HepG2 (cell line): ENCODE results near the gene STON1. TPM values are rescaled to one million over a fixed set of nuclear protein-coding genes. Genes with fewer than 3 reads are reported as not detected.

Experiments
- ATAC-seq: fragments of 200-7000 bp; cut with Tn5 transposase; 3 replicates; pipeline ENCODE4 v1.9.1; 2020; ENCODE audit warnings: mild to moderate bottlenecking, moderate library complexity
- BruUV-seq: library from RNA; stranded (reverse); fragments of 400-500 nt; replicated peaks from 2 replicates; lab custom pipeline; 2021; lab: Mats Ljungman, UMichigan
- CTCF ChIA-PET: fragments of 300-600 bp; formaldehyde crosslinking; extraction: SDS; loops from one replicate; lab custom pipeline; 2021; ENCODE audit warnings: low total read pairs, inconsistent platforms, low intra/inter-chr PET ratio; lab: Yijun Ruan, JAX
- POLR2A ChIA-PET: fragments of 350-600 bp; sonication (Branson Sonifier 250); formaldehyde crosslinking; loops from one replicate; lab custom pipeline; 2020; ENCODE audit warnings: antibody characterized with exemption, inconsistent platforms; lab: Yijun Ruan, JAX
- DNase-seq: peaks from one replicate; pipeline ENCODE4 v3.0.0-alpha.2; 2015; ENCODE audit warnings: low spot score
- FAIRE-seq: peaks from 3 replicates; lab custom pipeline; 2011; peaks lifted over from hg19 to GRCh38; lab: Jason Lieb, UNC
- H2AFZ ChIP-seq: one replicate; pipeline ENCODE4 v1.6.1; 2011; ENCODE audit warnings: low read length, inconsistent platforms
- H3K27ac ChIP-seq: fragments of 300-600 bp; 3 replicates; pipeline ENCODE4 v1.8.0; 2011; ENCODE audit warnings: mixed run types, mild to moderate bottlenecking, mixed read lengths, low read length, inconsistent platforms; ENCODE audit not compliant: insufficient read depth; ENCODE audit errors: extremely low read length
- H3K27me3 ChIP-seq, 2 experiments: fragments of 200-600 bp in 1 of 2; 2 replicates in 1 of 2; 3 replicates in 1 of 2; pipeline versions ENCODE4 v1.6.0 to v1.8.0; 2011; ENCODE audit warnings: low read length in 2 of 2, mild to moderate bottlenecking in 2 of 2, moderate library complexity in 2 of 2, inconsistent platforms in 1 of 2; ENCODE audit not compliant: insufficient read depth in 2 of 2, control insufficient read depth in 1 of 2
- H3K36me3 ChIP-seq, 2 experiments: fragments of 200-600 bp in 1 of 2; replicated peaks in 1 of 2; 2 replicates in 1 of 2; 3 replicates in 1 of 2; pipeline versions ENCODE4 v1.5.1 to v1.8.0; 2011; ENCODE audit warnings: low read length in 2 of 2, inconsistent platforms in 1 of 2; ENCODE audit not compliant: insufficient read depth in 2 of 2, control insufficient read depth in 1 of 2
- H3K4me1 ChIP-seq: 2 replicates; pipeline ENCODE4 v1.5.1; 2012; ENCODE audit warnings: low read length, inconsistent platforms; ENCODE audit not compliant: insufficient read depth
- H3K4me2 ChIP-seq: 2 replicates; pipeline ENCODE4 v1.6.0; 2011; ENCODE audit warnings: low read depth, low read length, inconsistent platforms
- H3K4me3 ChIP-seq, 3 experiments: fragments of 200-600 bp in 1 of 3; sonication (generic), shearing (Covaris generic) in 1 of 3; replicated peaks in 1 of 3; 2 replicates each; pipeline ENCODE4 v1.5.1; 2011 to 2016; ENCODE audit warnings: low read length in 3 of 3, inconsistent platforms in 2 of 3, low read depth in 2 of 3, mild to moderate bottlenecking in 2 of 3, control low read depth in 1 of 3, mixed read lengths in 1 of 3; ENCODE audit not compliant: insufficient read depth in 1 of 3
- H3K79me2 ChIP-seq: one replicate; pipeline ENCODE4 v1.6.1; 2011; ENCODE audit warnings: low read length, inconsistent platforms; ENCODE audit not compliant: insufficient read depth
- H3K9ac ChIP-seq: 2 replicates; pipeline ENCODE4 v1.6.0; 2011; ENCODE audit warnings: mild to moderate bottlenecking, low read depth, low read length, inconsistent platforms; ENCODE audit not compliant: insufficient read depth
- H3K9me3 ChIP-seq: 2 replicates; pipeline ENCODE4 v1.5.1; 2012; ENCODE audit warnings: mild to moderate bottlenecking, low read length
- H4K20me1 ChIP-seq: 2 replicates; pipeline ENCODE4 v1.6.0; 2011; ENCODE audit warnings: inconsistent platforms, mild to moderate bottlenecking, low read length, moderate library complexity; ENCODE audit not compliant: insufficient read depth
- CC2D1A ChIP-seq: sonication (generic); formaldehyde crosslinking; IDR thresholded peaks from 2 replicates; pipeline ENCODE4 v1.8.1; 2023; ENCODE audit warnings: mild to moderate bottlenecking, missing genetic modification reagents
- DZIP1 ChIP-seq: sonication (generic); formaldehyde crosslinking; IDR thresholded peaks from 2 replicates; pipeline ENCODE4 v1.5.0; 2020; ENCODE audit warnings: mild to moderate bottlenecking, missing genetic modification reagents
- E2F5 ChIP-seq: sonication (generic); formaldehyde crosslinking; conservative IDR thresholded peaks from 2 replicates; pipeline ENCODE4 v1.4.0; 2020; ENCODE audit warnings: missing genetic modification reagents
- GATAD1 ChIP-seq: IDR thresholded peaks from 2 replicates; pipeline ENCODE4 v1.6.1; 2016; ENCODE audit warnings: missing genetic modification reagents, missing compliant biosample characterization
- GLI4 ChIP-seq: sonication (generic); formaldehyde crosslinking; IDR thresholded peaks from 2 replicates; pipeline ENCODE4 v1.5.1; 2020; ENCODE audit warnings: missing genetic modification reagents, mild to moderate bottlenecking, moderate library complexity, borderline replicate concordance
- HES4 ChIP-seq: sonication (generic); formaldehyde crosslinking; IDR thresholded peaks from 2 replicates; pipeline ENCODE4 v1.9.0; 2021; ENCODE audit warnings: mild to moderate bottlenecking, missing genetic modification reagents, borderline replicate concordance
- JUNB ChIP-seq: sonication (generic); formaldehyde crosslinking; IDR thresholded peaks from 2 replicates; pipeline ENCODE4 v1.8.0; 2022; ENCODE audit warnings: missing genetic modification reagents, mild to moderate bottlenecking, borderline replicate concordance
- KDM4B ChIP-seq: sonication (generic); formaldehyde crosslinking; IDR thresholded peaks from 2 replicates; pipeline ENCODE4 v1.4.0; 2020; ENCODE audit warnings: missing genetic modification reagents
- MYNN ChIP-seq: sonication (generic); formaldehyde crosslinking; IDR thresholded peaks from 2 replicates; pipeline ENCODE4 v1.4.0; 2020; ENCODE audit warnings: mild to moderate bottlenecking, low read depth, missing genetic modification reagents
- NR1H2 ChIP-seq: sonication (generic); formaldehyde crosslinking; IDR thresholded peaks from 2 replicates; pipeline ENCODE4 v1.8.1; 2022; ENCODE audit warnings: low read depth, missing genetic modification reagents, borderline replicate concordance
- PAX8 ChIP-seq: sonication (generic); formaldehyde crosslinking; IDR thresholded peaks from 2 replicates; pipeline ENCODE4 v1.8.0; 2022; ENCODE audit warnings: mild to moderate bottlenecking, missing genetic modification reagents, borderline replicate concordance
- POGZ ChIP-seq: sonication (generic); formaldehyde crosslinking; IDR thresholded peaks from 2 replicates; pipeline ENCODE4 v1.4.0; 2020; ENCODE audit warnings: mild to moderate bottlenecking, missing genetic modification reagents
- TBP ChIP-seq: sonication (generic); formaldehyde crosslinking; IDR thresholded peaks from 2 replicates; pipeline ENCODE4 v1.5.0; 2020; ENCODE audit warnings: missing genetic modification reagents
- ZBTB1 ChIP-seq: sonication (generic); formaldehyde crosslinking; IDR thresholded peaks from 2 replicates; pipeline ENCODE4 v1.4.0; 2020; ENCODE audit warnings: missing genetic modification reagents, borderline replicate concordance
- ZNF138 ChIP-seq: sonication (generic); formaldehyde crosslinking; IDR thresholded peaks from 2 replicates; pipeline ENCODE4 v1.5.0; 2020; ENCODE audit warnings: mild to moderate bottlenecking, low read depth, missing genetic modification reagents
- ZNF275 ChIP-seq: sonication (generic); formaldehyde crosslinking; IDR thresholded peaks from 2 replicates; pipeline ENCODE4 v1.8.0; 2022; ENCODE audit warnings: missing genetic modification reagents, mild to moderate bottlenecking, inconsistent platforms, borderline replicate concordance
- ZNF276 ChIP-seq: sonication (generic); formaldehyde crosslinking; IDR thresholded peaks from 2 replicates; pipeline ENCODE4 v1.4.0; 2020; ENCODE audit warnings: mild to moderate bottlenecking, low read depth, missing genetic modification reagents
- WGBS: methylation state at CpG from one replicate; pipeline ENCODE4 v1.1.6; 2017; ENCODE audit warnings: low lambda C conversion rate; 5-methylcytosine and 5-hydroxymethylcytosine counted together
- in situ Hi-C: cut with HindIII; loops from 2 replicates; pipeline ENCODE4 v1.10.0; 2017; ENCODE audit warnings: low pct_unique_long_range_greater_than_20kb; ENCODE audit not compliant: extremely low pct_ligation_motif_present
- intact Hi-C: fragments of 100-400 bp; cut with micrococcal nuclease; formaldehyde crosslinking; loops from one replicate; pipeline ENCODE4 v1.10.0; 2022; ENCODE audit not compliant: unreplicated experiment
- polyA plus RNA-seq, 8 experiments: library from polyadenylated mRNA; depleted of rRNA in 3 of 8; stranded (reverse) in 7 of 8; unstranded in 1 of 8; fragments of >200 nt; fragmentation: Illumina TruSeq in 4 of 8; extraction: Trizol in 4 of 8; gene quantifications; 2 replicates each; pipeline versions ENCODE4 v1.2.1 to v1.2.3, GENCODE V29; 2011 to 2016; ENCODE audit warnings: low read depth in 4 of 8, missing spikeins in 1 of 8, mixed read lengths in 1 of 8; ENCODE audit not compliant: insufficient read depth in 1 of 8
- total RNA-seq, 5 experiments: library from RNA; depleted of rRNA; stranded (reverse); fragments of >200 nt; fragmentation: Illumina TruSeq; extraction: Trizol; gene quantifications; 2 replicates each; pipeline ENCODE4 v1.2.3, GENCODE V29; 2016; ENCODE audit warnings: low read depth in 1 of 5

STON1 gene
- total and polyA plus RNA-seq, 2 of the 13 experiments (the other 11 are each of a cell fraction or from before 2014, with no cell fraction given), result 0.09 to 0.28 TPM

GRCh38 chr2:48638261-48638660 lies 108.3 kb downstream of the STON1 start:
- intact Hi-C loops, result no loop called here
- CTCF ChIA-PET, result no interaction called here
- no peak for ATAC-seq
- BruUV-seq, result no TSS peak
- FAIRE-seq, result no peak
- H3K9ac ChIP-seq, result no peak overlapping the region
- no peaks in the 10 kb centered on the region for H3K9me3 ChIP-seq
- no peaks in the 10 kb centered on the region for H3K36me3 ChIP-seq
- H3K4me2 ChIP-seq, result no peak overlapping the region
- no peak overlapping the region for H3K27ac ChIP-seq
- H3K27me3 ChIP-seq, result no peaks in the 10 kb centered on the region
- POLR2A ChIA-PET, result no interaction called here
- no peak overlapping the region for H2AFZ ChIP-seq
- H3K4me3 ChIP-seq, result no peak overlapping the region
- H3K4me1 ChIP-seq, result no peaks in the 10 kb centered on the region
- DNase-seq, result no peak
- in situ Hi-C loops, result no loop called here
- H4K20me1 ChIP-seq, result no peaks in the 10 kb centered on the region
- H3K79me2 ChIP-seq, result no peaks in the 10 kb centered on the region
- 0% methylated on average over 1 of the region's 1 CpG for WGBS
- TF ChIP-seq HES4 (no peak), DZIP1 (no peak), GATAD1 (no peak), JUNB (CRISPR knock-in tag) (no peak), GLI4 (no peak), MYNN (CRISPR knock-in tag) (no peak), ZNF138 (CRISPR knock-in tag) (no peak), ZNF275 (CRISPR knock-in tag) (no peak), POGZ (no peak), NR1H2 (no peak), ZNF276 (CRISPR knock-in tag) (no peak), TBP (CRISPR knock-in tag) (no peak), ZBTB1 (CRISPR knock-in tag) (no peak), KDM4B (CRISPR knock-in tag) (no peak), E2F5 (CRISPR knock-in tag) (no peak), PAX8 (no peak), CC2D1A (CRISPR knock-in tag) (no peak)
